Measurements from ENCODE around the gene BCL11B.

The BCL11B gene

GRCh38 chr14:99203801-99204200 is 68.2 kb downstream of the BCL11B start:
- no peaks in the 10 kb centered on the region for H3K36me3 ChIP-seq (ENCODE audit: control insufficient read depth in 5 of 5, insufficient read depth in 5 of 5, low read length in 5 of 5)
- H3K4me3 ChIP-seq (ENCODE audit: low read depth in 1 of 5, low read length in 5 of 5): no peak overlapping the region
- no peaks in the 10 kb centered on the region for H3K4me1 ChIP-seq (ENCODE audit: control insufficient read depth in 5 of 5, insufficient read depth in 5 of 5, low read length in 5 of 5)
- H3K9me3 ChIP-seq (ENCODE audit: control insufficient read depth in 5 of 5, low read length in 5 of 5): no peaks in the 10 kb centered on the region
- no peak overlapping the region for H3K27ac ChIP-seq (ENCODE audit: low read depth, low read length)
- H3K27me3 ChIP-seq (ENCODE audit: control insufficient read depth in 5 of 5, insufficient read depth in 4 of 5, low read length in 5 of 5): peaks cover 0 to 15% (median 0%) of the 10 kb centered on the region in 5 donors
- H3K9ac ChIP-seq (ENCODE audit: low read length in 5 of 5): no peak overlapping the region

DNA sequence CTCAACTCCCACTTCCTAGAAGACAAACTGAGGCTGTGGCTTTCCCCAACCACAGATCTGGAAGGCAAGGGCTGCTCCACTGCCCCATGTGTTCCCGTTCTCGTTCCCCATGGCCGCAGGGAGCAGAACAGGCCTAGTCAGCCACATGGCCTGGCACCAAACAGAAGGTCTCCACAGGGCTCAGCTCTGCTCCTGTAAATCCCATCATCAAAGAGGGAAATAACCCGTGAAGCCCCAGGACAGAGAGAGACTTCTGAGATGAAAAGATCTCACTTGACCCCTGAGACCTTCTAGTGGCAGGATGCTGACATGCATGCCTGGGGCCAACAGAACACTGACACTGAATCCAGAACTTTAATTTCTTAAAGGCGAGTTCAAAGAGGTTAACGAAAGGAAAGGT is 68.9 kb downstream of the BCL11B start:
- Histone ChIP-seq H3K9ac (ENCODE audit: low read length in 5 of 5) (no peak overlapping the region), H3K4me3 (ENCODE audit: low read depth in 1 of 5, low read length in 5 of 5) (no peak overlapping the region), H3K9me3 (ENCODE audit: control insufficient read depth in 5 of 5, low read length in 5 of 5) (no peaks in the 10 kb centered on the region), H3K27ac (ENCODE audit: low read depth, low read length) (no peak overlapping the region), H3K36me3 (ENCODE audit: control insufficient read depth in 5 of 5, insufficient read depth in 5 of 5, low read length in 5 of 5) (no peaks in the 10 kb centered on the region), H3K4me1 (ENCODE audit: control insufficient read depth in 5 of 5, insufficient read depth in 5 of 5, low read length in 5 of 5) (no peaks in the 10 kb centered on the region), H3K27me3 (ENCODE audit: control insufficient read depth in 5 of 5, insufficient read depth in 4 of 5, low read length in 5 of 5) (peaks cover 0 to 8% (median 0%) of the 10 kb centered on the region in 5 donors)

DNA sequence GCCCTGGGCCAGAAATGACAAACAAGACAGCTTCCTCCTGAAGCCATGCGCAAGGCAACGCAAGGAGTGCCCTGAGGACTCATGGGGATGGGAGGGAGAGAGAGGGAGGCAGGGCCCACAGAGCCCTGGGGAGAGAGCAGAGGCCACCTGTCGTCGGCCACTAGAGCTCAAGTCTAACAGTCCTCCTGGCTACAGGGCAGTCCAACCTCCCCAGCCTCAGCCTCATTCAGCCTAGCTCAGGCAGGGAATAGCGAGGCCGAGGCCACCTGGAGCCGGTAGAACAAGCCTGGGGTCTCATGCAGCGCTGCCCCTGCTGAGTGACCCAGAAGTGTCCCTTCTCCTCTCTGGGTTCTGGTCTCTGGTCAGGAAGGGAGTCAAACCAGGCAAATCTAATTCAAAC is 69.5 kb downstream of the BCL11B start:
- no peaks in the 10 kb centered on the region for H3K9me3 ChIP-seq (ENCODE audit: control insufficient read depth in 5 of 5, low read length in 5 of 5)
- no peaks in the 10 kb centered on the region for H3K4me1 ChIP-seq (ENCODE audit: control insufficient read depth in 5 of 5, insufficient read depth in 5 of 5, low read length in 5 of 5)
- H3K36me3 ChIP-seq (ENCODE audit: control insufficient read depth in 5 of 5, insufficient read depth in 5 of 5, low read length in 5 of 5): no peaks in the 10 kb centered on the region
- no peak overlapping the region for H3K27ac ChIP-seq (ENCODE audit: low read depth, low read length)
- no peak overlapping the region for H3K9ac ChIP-seq (ENCODE audit: low read length in 5 of 5)
- H3K4me3 ChIP-seq (ENCODE audit: low read depth in 1 of 5, low read length in 5 of 5): no peak overlapping the region
- H3K27me3 ChIP-seq (ENCODE audit: control insufficient read depth in 5 of 5, insufficient read depth in 4 of 5, low read length in 5 of 5): peaks cover 0 to 10% (median 0%) of the 10 kb centered on the region in 5 donors

DNA sequence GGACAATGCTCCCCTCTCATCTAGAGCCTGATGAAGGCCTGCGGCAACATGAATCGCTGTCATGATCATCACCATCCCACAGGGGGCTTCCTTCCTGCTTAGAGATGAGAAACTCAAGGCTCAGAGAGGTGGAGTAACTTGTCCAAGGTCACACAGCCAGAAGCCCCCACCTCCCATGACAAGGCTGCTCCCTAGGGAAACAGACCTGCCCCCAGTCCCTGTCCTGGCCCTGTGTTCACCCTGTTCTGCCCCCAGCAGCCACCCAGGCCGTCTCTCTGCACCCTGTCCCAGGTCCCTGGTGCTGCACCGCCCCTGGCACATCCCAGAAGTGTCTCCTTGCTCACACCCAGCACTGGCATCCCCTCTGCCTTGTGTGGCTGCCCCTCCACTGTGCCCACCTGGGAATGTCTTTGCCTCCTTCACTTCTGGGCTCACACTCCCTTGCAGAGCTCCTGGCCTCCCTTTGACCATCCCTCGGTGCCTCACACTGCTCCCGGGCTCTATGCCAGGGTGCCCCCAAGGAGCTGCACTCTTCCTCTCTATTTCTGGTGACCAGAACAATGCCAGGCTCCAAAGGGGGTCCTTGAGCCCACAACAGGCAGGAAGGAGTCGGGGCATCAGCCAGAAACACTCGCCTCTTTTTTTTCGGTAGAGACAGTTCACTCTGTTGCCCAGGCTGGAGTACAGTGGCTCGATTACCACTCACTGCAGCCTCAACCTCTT is 70.5 kb downstream of the BCL11B start:
- no peaks in the 10 kb centered on the region for H3K9me3 ChIP-seq (ENCODE audit: control insufficient read depth in 5 of 5, low read length in 5 of 5)
- H3K4me3 ChIP-seq (ENCODE audit: low read depth in 1 of 5, low read length in 5 of 5): no peak overlapping the region
- no peak overlapping the region for H3K27ac ChIP-seq (ENCODE audit: low read depth, low read length)
- no peak overlapping the region for H3K9ac ChIP-seq (ENCODE audit: low read length in 5 of 5)
- no peaks in the 10 kb centered on the region for H3K36me3 ChIP-seq (ENCODE audit: control insufficient read depth in 5 of 5, insufficient read depth in 5 of 5, low read length in 5 of 5)
- H3K27me3 ChIP-seq (ENCODE audit: control insufficient read depth in 5 of 5, insufficient read depth in 4 of 5, low read length in 5 of 5): peaks cover 0 to 10% (median 0%) of the 10 kb centered on the region in 5 donors
- H3K4me1 ChIP-seq (ENCODE audit: control insufficient read depth in 5 of 5, insufficient read depth in 5 of 5, low read length in 5 of 5): no peaks in the 10 kb centered on the region

- no peaks in the 10 kb centered on the region for H3K9me3 ChIP-seq (ENCODE audit: control insufficient read depth in 5 of 5, low read length in 5 of 5)
- H3K9ac ChIP-seq (ENCODE audit: low read length in 5 of 5): no peak overlapping the region
- H3K27ac ChIP-seq (ENCODE audit: low read depth, low read length): no peak overlapping the region
- H3K27me3 ChIP-seq (ENCODE audit: control insufficient read depth in 5 of 5, insufficient read depth in 4 of 5, low read length in 5 of 5): peaks cover 0 to 10% (median 0%) of the 10 kb centered on the region in 5 donors
- no peaks in the 10 kb centered on the region for H3K36me3 ChIP-seq (ENCODE audit: control insufficient read depth in 5 of 5, insufficient read depth in 5 of 5, low read length in 5 of 5)
- H3K4me1 ChIP-seq (ENCODE audit: control insufficient read depth in 5 of 5, insufficient read depth in 5 of 5, low read length in 5 of 5): peaks cover 0 to 7% (median 1%) of the 10 kb centered on the region in 5 donors
- no peak overlapping the region for H3K4me3 ChIP-seq (ENCODE audit: low read depth in 1 of 5, low read length in 5 of 5)
These were observed 71.4 kb downstream of the BCL11B start for GRCh38 chr14:99200654-99201005.

GRCh38 chr14:99199846-99200653 is 71.9 kb downstream of the BCL11B start:
- Histone ChIP-seq H3K9ac (ENCODE audit: low read length in 5 of 5) (no peak overlapping the region), H3K36me3 (ENCODE audit: control insufficient read depth in 5 of 5, insufficient read depth in 5 of 5, low read length in 5 of 5) (no peaks in the 10 kb centered on the region), H3K9me3 (ENCODE audit: control insufficient read depth in 5 of 5, low read length in 5 of 5) (no peaks in the 10 kb centered on the region), H3K27ac (ENCODE audit: low read depth, low read length) (no peak overlapping the region), H3K4me3 (ENCODE audit: low read depth in 1 of 5, low read length in 5 of 5) (no peak overlapping the region), H3K27me3 (ENCODE audit: control insufficient read depth in 5 of 5, insufficient read depth in 4 of 5, low read length in 5 of 5) (peaks cover 0 to 10% (median 0%) of the 10 kb centered on the region in 5 donors), H3K4me1 (ENCODE audit: control insufficient read depth in 5 of 5, insufficient read depth in 5 of 5, low read length in 5 of 5) (peaks cover 0 to 12% (median 2%) of the 10 kb centered on the region in 5 donors)

GRCh38 chr14:99198746-99199502 is 73.1 kb downstream of the BCL11B start:
- H3K27ac ChIP-seq (ENCODE audit: low read depth, low read length): no peak overlapping the region
- no peaks in the 10 kb centered on the region for H3K9me3 ChIP-seq (ENCODE audit: control insufficient read depth in 5 of 5, low read length in 5 of 5)
- no peaks in the 10 kb centered on the region for H3K36me3 ChIP-seq (ENCODE audit: control insufficient read depth in 5 of 5, insufficient read depth in 5 of 5, low read length in 5 of 5)
- peaks cover 0 to 10% (median 0%) of the 10 kb centered on the region in 5 donors for H3K27me3 ChIP-seq (ENCODE audit: control insufficient read depth in 5 of 5, insufficient read depth in 4 of 5, low read length in 5 of 5)
- H3K4me1 ChIP-seq (ENCODE audit: control insufficient read depth in 5 of 5, insufficient read depth in 5 of 5, low read length in 5 of 5): peaks cover 0 to 20% (median 2%) of the 10 kb centered on the region in 5 donors
- no peak overlapping the region for H3K9ac ChIP-seq (ENCODE audit: low read length in 5 of 5)
- no peak overlapping the region for H3K4me3 ChIP-seq (ENCODE audit: low read depth in 1 of 5, low read length in 5 of 5)

GRCh38 chr14:99196310-99196650 is 75.7 kb downstream of the BCL11B start:
- H3K4me1 ChIP-seq (ENCODE audit: control insufficient read depth in 5 of 5, insufficient read depth in 5 of 5, low read length in 5 of 5): peaks cover 3 to 37% (median 19%) of the 10 kb centered on the region in 5 donors
- no peak overlapping the region for H3K4me3 ChIP-seq (ENCODE audit: low read depth in 1 of 5, low read length in 5 of 5)
- no peak overlapping the region for H3K27ac ChIP-seq (ENCODE audit: low read depth, low read length)
- H3K27me3 ChIP-seq (ENCODE audit: control insufficient read depth in 5 of 5, insufficient read depth in 4 of 5, low read length in 5 of 5): peaks cover 0 to 10% (median 0%) of the 10 kb centered on the region in 5 donors
- no peak overlapping the region for H3K9ac ChIP-seq (ENCODE audit: low read length in 5 of 5)
- H3K9me3 ChIP-seq (ENCODE audit: control insufficient read depth in 5 of 5, low read length in 5 of 5): no peaks in the 10 kb centered on the region
- no peaks in the 10 kb centered on the region for H3K36me3 ChIP-seq (ENCODE audit: control insufficient read depth in 5 of 5, insufficient read depth in 5 of 5, low read length in 5 of 5)

- H3K36me3 ChIP-seq (ENCODE audit: control insufficient read depth in 5 of 5, insufficient read depth in 5 of 5, low read length in 5 of 5): no peaks in the 10 kb centered on the region
- peaks cover 3 to 38% (median 21%) of the 10 kb centered on the region in 5 donors for H3K4me1 ChIP-seq (ENCODE audit: control insufficient read depth in 5 of 5, insufficient read depth in 5 of 5, low read length in 5 of 5)
- no peak overlapping the region for H3K27ac ChIP-seq (ENCODE audit: low read depth, low read length)
- H3K9me3 ChIP-seq (ENCODE audit: control insufficient read depth in 5 of 5, low read length in 5 of 5): no peaks in the 10 kb centered on the region
- peaks cover 0 to 10% (median 0%) of the 10 kb centered on the region in 5 donors for H3K27me3 ChIP-seq (ENCODE audit: control insufficient read depth in 5 of 5, insufficient read depth in 4 of 5, low read length in 5 of 5)
- H3K9ac ChIP-seq (ENCODE audit: low read length in 5 of 5): no peak overlapping the region
- no peak overlapping the region for H3K4me3 ChIP-seq (ENCODE audit: low read depth in 1 of 5, low read length in 5 of 5)
These were observed 76.2 kb downstream of the BCL11B start for GRCh38 chr14:99195602-99196309.

Data from subcutaneous abdominal adipose tissue (tissue), 5 donors.